Lower leg skin (tissue), 4 donors: ENCODE measurements around the gene QSOX1. TPM values are rescaled to one million over a fixed set of nuclear protein-coding genes. Genes with fewer than 3 reads are reported as not detected.

Source experiments
- DNase-seq, 2 donors: peaks; one replicate each; pipeline ENCODE4 v3.0.0-alpha.2; 2019; ENCODE audit warnings: low spot score in 2 of 2
- H3K4me3 ChIP-seq: fragments of 200-600 bp; sonication (generic); 2 replicates; pipeline ENCODE4 v1.5.1; 2017; ENCODE audit warnings: mild to moderate bottlenecking, low read depth; ENCODE audit not compliant: poor library complexity, severe bottlenecking
- CTCF ChIP-seq, 3 donors: fragments of 450-650 bp; IDR thresholded peaks; one replicate each; pipeline ENCODE4 v1.5.1; 2016; ENCODE audit warnings: antibody characterized with exemption in 3 of 3, mild to moderate bottlenecking in 3 of 3, moderate library complexity in 2 of 3
- POLR2A ChIP-seq, 2 donors: fragments of 450-650 bp; IDR thresholded peaks; one replicate each; pipeline ENCODE4 v1.6.1; 2016 to 2017; ENCODE audit warnings: antibody characterized with exemption in 2 of 2, mild to moderate bottlenecking in 1 of 2, moderate library complexity in 1 of 2
- WGBS, 2 donors: methylation state at CpG; one replicate each; pipeline ENCODE4 v1.1.5; 2018; 5-methylcytosine and 5-hydroxymethylcytosine counted together
- intact Hi-C: fragments of 100-400 bp; cut with DNase I; formaldehyde crosslinking; loops from one replicate; pipeline ENCODE4 v1.15.0; 2023; ENCODE audit warnings: low total_unique reads
- total RNA-seq, 4 donors: library from RNA; depleted of rRNA; stranded (reverse); fragments of >200 nt; gene quantifications; one replicate each; pipeline ENCODE4 v1.1.0, GENCODE V29; 2016

The QSOX1 gene
- total RNA-seq, 4 donors from 2014 or later, result 77.7 to 90.3 (median 87.3) TPM

GRCh38 chr1:180193141-180194047 is 38.7 kb downstream of the QSOX1 start:
- 88 to 90% methylated on average over 18 of the region's 18 CpGs for WGBS, 2 donors
- intact Hi-C loops, result no loop called here
- no peak for DNase-seq
- no peak overlapping the region for H3K4me3 ChIP-seq
- no peak for TF ChIP-seq CTCF (IDR thresholded peaks at IDR 0.05)
- TF ChIP-seq POLR2A (IDR thresholded peaks at IDR 0.05), result no peak

GRCh38 chr1:180194048-180194425 is 39.4 kb downstream of the QSOX1 start:
- no peak for TF ChIP-seq CTCF (IDR thresholded peaks at IDR 0.05)
- no peak for TF ChIP-seq POLR2A (IDR thresholded peaks at IDR 0.05)
- no peak overlapping the region for H3K4me3 ChIP-seq
- 95 to 100% methylated on average over 10 to 14 of the region's 14 CpGs for WGBS, 2 donors
- intact Hi-C loops, result no loop called here
- no peak for DNase-seq

- no peak for DNase-seq
- TF ChIP-seq POLR2A (IDR thresholded peaks at IDR 0.05) (no peak), CTCF (IDR thresholded peaks at IDR 0.05) (no peak)
- H3K4me3 ChIP-seq, result no peak overlapping the region
- 82 to 84% methylated on average over 19 of the region's 19 CpGs for whole genome bisulfite sequencing, 2 donors
- intact Hi-C loops, result no loop called here
Observed at GRCh38 chr1:180194546-180195207, 40.0 kb downstream of the QSOX1 start.

GRCh38 chr1:180195401-180195800 is 40.7 kb downstream of the QSOX1 start:
- intact Hi-C loops, result no loop called here
- H3K4me3 ChIP-seq, result no peak overlapping the region
- no peak for TF ChIP-seq CTCF (IDR thresholded peaks at IDR 0.05)
- TF ChIP-seq POLR2A (IDR thresholded peaks at IDR 0.05), result no peak
- DNase-seq, result no peak
- WGBS, 2 donors, result 96 to 99% methylated on average over 3 of the region's 3 CpGs

- intact Hi-C loops, result no loop called here
- DNase-seq, result no peak
- WGBS, 2 donors, result 85 to 93% methylated on average over 8 to 9 of the region's 9 CpGs
- TF ChIP-seq POLR2A (IDR thresholded peaks at IDR 0.05) (no peak), CTCF (IDR thresholded peaks at IDR 0.05) (no peak)
- no peak overlapping the region for H3K4me3 ChIP-seq
Observed at GRCh38 chr1:180195916-180196315, 41.2 kb downstream of the QSOX1 start.
